Measurements from ENCODE around the gene HPSE. TPM values are rescaled to one million over a fixed set of nuclear protein-coding genes. Genes with fewer than 3 reads are reported as not detected.

HPSE gene
- total and polyA plus RNA-seq, 2 donors (not counting 1 experiment from before 2014, with no cell fraction given), result 0.17 to 0.26 TPM

DNA sequence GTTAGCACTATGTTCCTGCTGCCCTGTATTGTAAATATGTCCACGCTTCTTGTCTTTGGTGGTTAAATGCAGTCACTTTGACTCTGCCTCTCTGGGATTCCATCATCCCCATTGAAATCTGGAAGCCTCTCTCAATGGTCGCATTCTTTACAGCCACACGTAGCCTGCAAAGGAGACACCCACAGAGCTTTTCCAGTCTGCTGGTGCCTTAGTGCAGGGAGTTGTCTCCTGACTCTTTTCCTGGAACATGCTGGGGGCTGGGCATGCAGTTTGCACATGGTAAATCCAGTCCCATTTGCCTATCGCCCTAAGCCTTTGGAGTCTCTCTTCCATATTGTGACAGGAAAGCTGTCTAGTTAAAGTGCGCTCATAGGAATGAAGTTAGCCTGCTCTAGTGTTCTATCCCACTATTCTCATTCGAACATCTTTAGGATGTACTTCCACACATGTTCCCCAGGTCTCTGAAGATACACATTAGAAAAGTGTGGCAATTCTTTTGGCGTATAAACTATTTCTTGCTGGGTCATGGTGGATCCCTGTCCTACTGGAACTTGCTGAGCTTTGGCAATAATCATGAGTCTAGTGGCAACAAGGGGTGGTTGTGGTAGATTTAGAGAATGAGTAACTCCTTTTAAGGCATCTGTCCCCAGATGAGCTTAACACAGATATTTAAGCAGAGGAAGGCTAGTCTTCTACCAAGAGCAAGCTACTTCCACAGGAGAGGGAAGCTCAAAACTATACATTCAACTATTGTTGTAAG lies 83.8 kb downstream of the HPSE start:
- Histone ChIP-seq H3K79me2 (ENCODE audit: control insufficient read depth, insufficient read depth, low read length) (no peaks in the 10 kb centered on the region), H3K27me3 (ENCODE audit: control insufficient read depth, insufficient read depth, low read length) (no peaks in the 10 kb centered on the region), H2AFZ (ENCODE audit: low read length) (no peak overlapping the region), H3K4me2 (ENCODE audit: extremely low read depth, insufficient read depth, low read length) (no peak overlapping the region), H3K36me3 (ENCODE audit: control insufficient read depth, insufficient read depth, low read length) (no peaks in the 10 kb centered on the region), H3K4me1 (ENCODE audit: control insufficient read depth, extremely low read depth, insufficient read depth, low read length) (peaks cover 2% of the 10 kb centered on the region), H4K20me1 (ENCODE audit: control insufficient read depth, extremely low read depth, insufficient read depth, low read length) (no peaks in the 10 kb centered on the region), H3K4me3 (replicated peaks in 1 of 4; ENCODE audit: control extremely low read depth in 1 of 4, insufficient read depth in 1 of 4, low read depth in 3 of 4, low read length in 4 of 4) (no peak overlapping the region), H3K27ac (ENCODE audit: insufficient read depth, low read length) (no peak overlapping the region), H3K9me3 (ENCODE audit: control insufficient read depth, insufficient read depth, low read depth, low read length) (no peaks in the 10 kb centered on the region), H3K9ac (ENCODE audit: insufficient read depth, low read length) (no peak overlapping the region)
- DNase-seq (ENCODE audit: low read depth in 2 of 2), result no peak
- no peak for TF ChIP-seq EZH2 (IDR thresholded peaks at IDR 0.05; ENCODE audit: low read length, missing control alignments)
- TF ChIP-seq, protein P1, sequence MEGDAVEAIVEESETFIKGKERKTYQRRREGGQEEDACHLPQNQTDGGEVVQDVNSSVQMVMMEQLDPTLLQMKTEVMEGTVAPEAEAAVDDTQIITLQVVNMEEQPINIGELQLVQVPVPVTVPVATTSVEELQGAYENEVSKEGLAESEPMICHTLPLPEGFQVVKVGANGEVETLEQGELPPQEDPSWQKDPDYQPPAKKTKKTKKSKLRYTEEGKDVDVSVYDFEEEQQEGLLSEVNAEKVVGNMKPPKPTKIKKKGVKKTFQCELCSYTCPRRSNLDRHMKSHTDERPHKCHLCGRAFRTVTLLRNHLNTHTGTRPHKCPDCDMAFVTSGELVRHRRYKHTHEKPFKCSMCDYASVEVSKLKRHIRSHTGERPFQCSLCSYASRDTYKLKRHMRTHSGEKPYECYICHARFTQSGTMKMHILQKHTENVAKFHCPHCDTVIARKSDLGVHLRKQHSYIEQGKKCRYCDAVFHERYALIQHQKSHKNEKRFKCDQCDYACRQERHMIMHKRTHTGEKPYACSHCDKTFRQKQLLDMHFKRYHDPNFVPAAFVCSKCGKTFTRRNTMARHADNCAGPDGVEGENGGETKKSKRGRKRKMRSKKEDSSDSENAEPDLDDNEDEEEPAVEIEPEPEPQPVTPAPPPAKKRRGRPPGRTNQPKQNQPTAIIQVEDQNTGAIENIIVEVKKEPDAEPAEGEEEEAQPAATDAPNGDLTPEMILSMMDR (conservative IDR thresholded peaks at IDR 0.05 in 1 of 2, IDR thresholded peaks at IDR 0.05 in 1 of 2; ENCODE audit: low read depth in 1 of 2, low read length in 2 of 2), result no peak

- TF ChIP-seq, protein P1 (conservative IDR thresholded peaks at IDR 0.05 in 1 of 2, IDR thresholded peaks at IDR 0.05 in 1 of 2; ENCODE audit: low read depth in 1 of 2, low read length in 2 of 2), result no peak
- TF ChIP-seq EZH2 (IDR thresholded peaks at IDR 0.05; ENCODE audit: low read length, missing control alignments), result no peak
- Histone ChIP-seq H2AFZ (ENCODE audit: low read length) (no peak overlapping the region), H3K79me2 (ENCODE audit: control insufficient read depth, insufficient read depth, low read length) (no peaks in the 10 kb centered on the region), H3K9ac (ENCODE audit: insufficient read depth, low read length) (no peak overlapping the region), H3K4me3 (replicated peaks in 1 of 4; ENCODE audit: control extremely low read depth in 1 of 4, insufficient read depth in 1 of 4, low read depth in 3 of 4, low read length in 4 of 4) (no peak overlapping the region), H3K4me2 (ENCODE audit: extremely low read depth, insufficient read depth, low read length) (no peak overlapping the region), H3K4me1 (ENCODE audit: control insufficient read depth, extremely low read depth, insufficient read depth, low read length) (no peaks in the 10 kb centered on the region), H3K9me3 (ENCODE audit: control insufficient read depth, insufficient read depth, low read depth, low read length) (no peaks in the 10 kb centered on the region), H3K27me3 (ENCODE audit: control insufficient read depth, insufficient read depth, low read length) (no peaks in the 10 kb centered on the region), H3K36me3 (ENCODE audit: control insufficient read depth, insufficient read depth, low read length) (no peaks in the 10 kb centered on the region), H4K20me1 (ENCODE audit: control insufficient read depth, extremely low read depth, insufficient read depth, low read length) (no peaks in the 10 kb centered on the region), H3K27ac (ENCODE audit: insufficient read depth, low read length) (no peak overlapping the region)
- DNase-seq (ENCODE audit: low read depth in 2 of 2), result no peak
Observed at GRCh38 chr4:83248486-83248885, 86.2 kb downstream of the HPSE start.

- Histone ChIP-seq H3K4me3 (replicated peaks in 1 of 4; ENCODE audit: control extremely low read depth in 1 of 4, insufficient read depth in 1 of 4, low read depth in 3 of 4, low read length in 4 of 4) (no peak overlapping the region), H3K9me3 (ENCODE audit: control insufficient read depth, insufficient read depth, low read depth, low read length) (no peaks in the 10 kb centered on the region), H2AFZ (ENCODE audit: low read length) (no peak overlapping the region), H3K36me3 (ENCODE audit: control insufficient read depth, insufficient read depth, low read length) (no peaks in the 10 kb centered on the region), H3K4me1 (ENCODE audit: control insufficient read depth, extremely low read depth, insufficient read depth, low read length) (no peaks in the 10 kb centered on the region), H3K4me2 (ENCODE audit: extremely low read depth, insufficient read depth, low read length) (no peak overlapping the region), H4K20me1 (ENCODE audit: control insufficient read depth, extremely low read depth, insufficient read depth, low read length) (no peaks in the 10 kb centered on the region), H3K9ac (ENCODE audit: insufficient read depth, low read length) (no peak overlapping the region), H3K27ac (ENCODE audit: insufficient read depth, low read length) (no peak overlapping the region), H3K27me3 (ENCODE audit: control insufficient read depth, insufficient read depth, low read length) (no peaks in the 10 kb centered on the region), H3K79me2 (ENCODE audit: control insufficient read depth, insufficient read depth, low read length) (no peaks in the 10 kb centered on the region)
- no peak for DNase-seq (ENCODE audit: low read depth in 2 of 2)
- no peak for TF ChIP-seq EZH2 (IDR thresholded peaks at IDR 0.05; ENCODE audit: low read length, missing control alignments)
- TF ChIP-seq, protein P1 (conservative IDR thresholded peaks at IDR 0.05 in 1 of 2, IDR thresholded peaks at IDR 0.05 in 1 of 2; ENCODE audit: low read depth in 1 of 2, low read length in 2 of 2), result no peak
Observed at GRCh38 chr4:83247415-83248357, 87.0 kb downstream of the HPSE start.

Measured in fibroblast of lung (primary cell).